HG03159 (cell line): Measurements from ENCODE around the gene FXYD2.

Experiments used
- ATAC-seq: cut with Tn5 transposase; IDR thresholded peaks from one replicate; pipeline ENCODE4 v1.9.1; 2021; ENCODE audit warnings: mild to moderate bottlenecking, moderate library complexity; ENCODE audit not compliant: unreplicated experiment

FXYD2 gene

DNA sequence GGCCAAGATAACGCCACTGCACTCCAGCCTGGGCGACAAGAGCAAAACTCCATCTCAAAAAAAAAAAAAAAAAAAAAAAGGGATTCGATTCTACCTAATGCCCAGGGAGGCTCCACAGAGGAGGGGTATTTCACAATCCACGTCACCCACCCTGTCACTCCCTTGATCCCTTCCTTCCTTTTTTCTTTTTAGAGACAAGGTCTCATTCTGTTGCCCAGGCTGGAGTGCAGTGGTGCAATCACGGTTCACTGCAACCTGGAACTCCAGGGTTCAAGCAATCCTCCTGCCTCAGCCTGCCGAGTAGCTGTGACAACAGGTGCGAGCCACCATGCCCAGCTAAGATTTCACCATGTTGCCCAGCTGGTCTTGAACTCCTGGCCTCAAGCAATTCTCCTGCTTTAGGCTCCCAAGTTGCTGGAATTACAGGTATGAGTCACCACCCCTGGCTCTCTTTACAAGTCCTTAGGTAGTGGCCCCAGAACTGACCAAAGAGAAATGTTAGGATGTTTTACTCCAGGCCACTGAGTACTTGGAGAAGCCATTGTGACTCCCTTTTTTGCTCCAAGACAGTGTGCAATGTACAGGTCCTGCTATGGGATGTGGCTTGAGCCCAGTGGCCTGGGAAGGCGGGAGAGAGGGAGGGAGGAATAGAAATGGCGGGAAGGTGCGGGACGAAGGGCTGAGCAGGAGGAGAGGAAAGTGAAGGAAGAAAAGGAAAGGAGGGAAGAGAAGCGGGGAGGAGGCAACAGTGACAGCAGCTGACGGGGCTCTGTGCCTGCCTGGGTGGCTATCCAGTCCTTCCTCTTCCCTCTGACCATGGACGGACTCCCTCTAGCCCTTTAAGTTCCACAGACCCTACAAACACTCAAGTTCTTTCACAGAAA lies 11.8 kb upstream of the FXYD2 start:
- no peak for ATAC-seq

DNA sequence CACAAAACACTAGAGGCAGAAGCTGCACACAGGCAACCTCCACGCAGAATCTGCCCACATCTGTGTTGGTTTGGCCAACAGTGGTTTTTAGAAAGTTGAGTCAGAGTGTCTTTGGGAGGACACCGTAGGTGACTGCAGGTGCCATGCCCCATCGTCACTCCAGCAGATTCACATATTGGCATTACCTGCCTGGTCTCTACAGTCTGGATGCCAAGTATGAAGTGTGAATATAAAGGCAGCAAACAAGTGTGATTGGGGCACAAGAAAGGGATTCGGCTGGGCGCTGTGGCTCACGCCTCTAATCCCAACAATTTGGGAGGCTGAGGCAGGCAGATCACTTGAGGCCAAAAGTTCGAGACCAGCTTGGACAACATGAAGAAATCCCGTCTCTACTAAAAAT lies 11.0 kb upstream of the FXYD2 start:
- ATAC-seq = no peak

DNA sequence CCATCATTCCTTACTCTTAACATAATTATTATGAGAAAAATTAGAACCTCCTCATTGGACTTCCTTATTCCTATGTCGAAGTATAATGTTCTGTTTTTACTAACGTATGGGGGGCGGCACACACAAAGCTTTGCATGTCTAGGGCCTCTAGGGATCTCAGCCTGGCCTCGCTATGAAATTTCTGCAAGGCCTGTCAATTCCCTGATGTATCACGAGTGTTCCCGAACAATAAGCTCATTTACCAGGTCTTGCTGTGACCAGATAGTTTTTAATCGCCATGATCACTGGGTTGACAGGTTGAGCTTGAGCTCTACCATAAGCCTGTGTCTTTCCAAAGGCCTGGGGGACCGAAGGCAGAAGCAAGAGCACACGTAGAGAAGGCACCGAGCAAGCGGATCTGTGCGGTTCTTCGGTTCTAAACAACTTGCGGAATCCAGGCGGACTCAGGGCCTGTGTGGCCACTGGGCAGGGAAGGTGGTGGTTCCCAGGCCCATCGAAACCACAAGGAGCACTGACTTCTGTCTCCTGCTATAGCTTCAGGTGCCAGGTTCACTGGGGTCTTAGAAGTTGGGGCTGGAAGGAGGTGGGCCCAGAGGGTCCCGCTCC lies 10.4 kb upstream of the FXYD2 start:
- ATAC-seq = no peak

DNA sequence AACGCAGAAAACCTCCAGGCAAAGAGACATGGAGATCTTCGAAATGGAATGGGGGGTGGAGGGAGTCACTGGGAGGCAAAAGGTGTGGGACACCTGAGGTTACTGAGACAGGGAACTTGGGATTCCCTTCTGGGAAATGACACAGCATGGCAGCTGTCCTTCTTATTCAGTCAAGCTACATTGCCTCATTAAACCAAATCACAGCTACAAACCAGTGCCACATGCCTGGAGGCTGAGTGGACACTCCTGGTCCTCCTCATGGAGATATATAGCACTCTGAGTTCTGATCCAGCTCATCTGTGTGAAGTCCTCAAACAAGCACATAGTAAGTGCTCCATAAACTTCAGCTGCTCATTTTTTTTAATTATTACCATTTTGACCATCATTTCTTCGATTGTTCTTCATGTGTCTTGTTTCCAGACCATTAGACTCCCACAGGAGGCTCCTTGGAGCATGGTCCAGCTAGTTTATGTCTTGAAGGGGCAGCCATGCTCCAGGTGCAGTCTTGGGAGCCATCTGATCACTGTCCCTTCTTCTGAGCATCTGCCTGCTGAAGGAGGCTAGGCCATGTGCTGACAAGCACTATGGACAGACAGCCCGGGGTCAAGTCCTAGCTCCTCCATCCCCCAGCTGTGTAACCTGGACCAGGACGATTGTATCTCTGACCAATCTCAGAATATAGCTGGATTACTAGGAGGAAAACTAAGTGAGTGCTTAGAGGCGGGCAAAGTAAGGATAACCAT lies 9.7 kb upstream of the FXYD2 start:
- ATAC-seq = no peak

DNA sequence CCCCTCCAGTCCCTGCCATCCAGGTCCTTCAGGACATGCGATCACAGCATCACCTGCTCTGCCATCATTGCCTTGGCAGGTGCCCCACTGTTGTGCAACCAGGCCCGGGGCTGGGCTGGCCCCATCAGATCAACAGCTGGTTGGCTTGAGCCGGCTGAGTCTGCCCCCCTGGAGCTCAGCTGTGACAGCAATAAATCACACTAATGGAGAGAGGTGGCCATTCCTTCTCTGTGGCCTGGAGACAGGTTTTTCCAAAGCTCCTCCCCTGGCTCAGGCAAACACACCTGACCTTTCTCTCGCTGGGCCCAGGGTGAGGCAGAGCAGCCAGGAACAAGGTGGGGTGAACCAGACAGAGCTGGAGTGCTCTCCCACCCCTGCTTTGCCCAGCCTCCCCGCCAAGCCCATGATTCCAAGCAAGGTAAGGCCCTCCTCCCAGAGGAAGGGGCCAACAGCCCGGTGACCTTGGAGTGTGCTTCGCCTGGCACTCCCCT lies 8.9 kb upstream of the FXYD2 start:
- no peak for ATAC-seq

DNA sequence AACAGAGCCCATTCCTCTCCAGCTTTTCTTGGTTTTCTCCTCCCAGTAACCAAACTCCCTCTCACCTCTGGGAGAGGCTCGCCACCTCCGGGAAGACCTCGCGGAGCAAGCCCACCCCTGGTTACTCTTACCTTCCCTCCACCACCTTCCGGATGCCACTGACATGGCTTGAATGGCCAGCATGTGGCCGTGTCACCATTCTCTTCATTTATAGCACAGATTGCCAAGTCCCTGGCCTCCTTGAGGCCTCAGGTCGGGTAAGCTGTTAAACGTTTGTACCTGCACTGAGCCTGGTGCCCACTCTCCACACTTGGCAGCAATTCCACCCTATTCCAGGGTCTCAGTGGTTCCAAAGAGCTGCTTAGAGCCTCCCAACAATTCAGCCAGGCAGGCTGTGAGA lies 8.0 kb upstream of the FXYD2 start:
- ATAC-seq = no peak

DNA sequence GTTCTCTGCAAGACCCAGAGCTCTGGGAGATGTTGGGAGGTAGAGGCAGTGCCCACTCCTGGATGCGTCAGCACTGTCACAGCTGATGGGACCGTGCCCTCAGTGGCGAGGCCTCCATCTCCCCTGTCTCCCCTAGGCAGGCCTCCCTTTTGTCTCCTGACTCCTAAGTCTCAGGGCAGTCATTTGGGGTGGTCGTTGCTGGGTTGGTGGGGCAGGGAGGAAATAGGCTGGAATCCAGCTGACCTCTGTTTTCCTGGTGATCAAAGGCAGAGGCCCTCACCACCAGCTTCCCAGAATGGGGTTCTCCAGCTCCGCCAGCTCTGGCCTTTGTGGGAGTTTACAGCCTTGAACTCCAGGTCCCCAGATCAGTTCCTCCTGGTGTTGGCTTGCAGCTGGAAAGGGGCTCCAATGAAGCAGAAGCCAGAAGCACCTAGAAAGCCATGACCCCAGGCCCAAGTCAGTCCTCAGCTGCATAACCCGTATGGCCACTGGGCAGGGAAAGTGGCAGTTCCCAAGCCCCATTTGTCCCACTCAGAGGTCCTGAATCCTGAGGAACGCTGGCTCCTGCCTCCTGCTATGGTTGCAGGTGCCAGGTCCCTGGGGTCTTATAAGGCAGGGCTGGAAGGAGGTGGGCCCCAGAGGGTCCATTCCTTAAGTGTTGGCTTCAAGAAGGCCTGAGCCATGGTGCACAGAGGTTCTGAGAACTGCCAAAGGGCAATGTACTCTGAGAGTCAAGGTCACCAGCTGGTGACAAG lies 7.3 kb upstream of the FXYD2 start:
- ATAC-seq = no peak

DNA sequence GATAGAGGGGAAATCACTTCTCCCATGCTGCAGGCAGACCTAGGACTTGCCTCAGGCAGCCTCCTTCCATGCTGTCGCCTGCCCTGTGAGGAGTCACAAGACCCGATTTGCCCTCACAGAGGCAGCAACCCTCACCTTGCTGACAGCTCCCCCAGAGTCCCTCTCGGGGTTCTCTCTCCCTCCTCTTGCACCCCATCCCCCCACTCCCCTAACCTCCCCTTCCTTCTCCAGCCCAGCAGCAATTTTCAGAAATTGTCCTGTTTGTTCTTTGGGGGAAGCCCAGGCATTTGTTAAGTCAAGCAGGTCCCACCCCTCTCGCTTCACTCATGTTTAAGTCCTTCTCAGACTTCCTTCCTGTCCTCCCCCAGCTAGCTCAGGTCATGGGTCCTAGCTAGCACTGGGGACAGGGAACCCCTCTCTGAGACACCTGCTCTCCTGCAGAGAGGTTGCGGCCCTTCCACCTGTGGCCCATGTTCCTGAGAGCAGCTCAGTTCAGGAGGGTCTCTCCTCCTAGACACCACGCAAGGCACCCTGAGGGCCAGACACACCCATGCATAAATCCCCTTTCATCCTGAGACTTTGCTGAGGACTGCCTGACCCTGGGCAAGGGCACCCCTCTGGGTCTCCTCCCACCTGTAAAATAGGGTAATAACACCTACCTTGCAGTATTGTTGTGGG lies 6.3 kb upstream of the FXYD2 start:
- no peak for ATAC-seq

DNA sequence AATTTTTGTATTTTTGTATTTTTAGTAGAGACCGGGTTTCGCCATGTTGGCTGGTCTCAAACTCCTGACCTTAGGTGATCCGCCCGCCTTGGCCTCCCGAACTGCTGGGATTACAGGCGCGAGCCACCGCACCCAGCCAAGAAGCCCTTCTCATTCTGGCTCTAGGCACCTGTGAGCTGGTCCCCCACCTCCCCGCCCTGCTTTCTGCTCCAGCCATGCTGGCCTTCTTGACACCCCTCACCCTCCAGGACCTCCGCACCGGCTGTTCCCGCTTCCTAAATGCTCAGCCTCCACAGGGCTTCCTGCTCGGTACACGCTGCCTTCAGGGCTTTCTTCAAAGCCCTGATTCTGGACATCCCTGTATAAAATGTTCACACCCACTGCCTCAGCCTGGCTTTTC lies 5.5 kb upstream of the FXYD2 start:
- no peak for ATAC-seq

DNA sequence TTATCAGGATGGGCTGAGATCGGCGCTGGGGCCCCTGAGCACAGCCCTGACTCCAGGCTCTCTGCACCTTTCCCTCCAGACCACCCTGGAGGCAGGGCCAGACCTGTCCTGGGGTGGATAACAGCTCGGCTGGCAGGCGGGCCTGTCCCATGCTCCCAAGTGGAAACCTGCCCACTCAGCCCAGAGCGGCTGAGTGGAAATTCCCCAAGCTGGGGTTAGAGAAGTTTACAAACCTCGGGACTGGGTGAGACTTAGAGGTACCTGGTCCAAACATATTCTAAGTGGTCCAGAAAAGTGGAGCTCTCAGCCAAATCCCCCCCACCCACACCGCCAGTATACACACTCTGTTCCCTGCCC lies 4.8 kb upstream of the FXYD2 start:
- ATAC-seq = no peak

DNA sequence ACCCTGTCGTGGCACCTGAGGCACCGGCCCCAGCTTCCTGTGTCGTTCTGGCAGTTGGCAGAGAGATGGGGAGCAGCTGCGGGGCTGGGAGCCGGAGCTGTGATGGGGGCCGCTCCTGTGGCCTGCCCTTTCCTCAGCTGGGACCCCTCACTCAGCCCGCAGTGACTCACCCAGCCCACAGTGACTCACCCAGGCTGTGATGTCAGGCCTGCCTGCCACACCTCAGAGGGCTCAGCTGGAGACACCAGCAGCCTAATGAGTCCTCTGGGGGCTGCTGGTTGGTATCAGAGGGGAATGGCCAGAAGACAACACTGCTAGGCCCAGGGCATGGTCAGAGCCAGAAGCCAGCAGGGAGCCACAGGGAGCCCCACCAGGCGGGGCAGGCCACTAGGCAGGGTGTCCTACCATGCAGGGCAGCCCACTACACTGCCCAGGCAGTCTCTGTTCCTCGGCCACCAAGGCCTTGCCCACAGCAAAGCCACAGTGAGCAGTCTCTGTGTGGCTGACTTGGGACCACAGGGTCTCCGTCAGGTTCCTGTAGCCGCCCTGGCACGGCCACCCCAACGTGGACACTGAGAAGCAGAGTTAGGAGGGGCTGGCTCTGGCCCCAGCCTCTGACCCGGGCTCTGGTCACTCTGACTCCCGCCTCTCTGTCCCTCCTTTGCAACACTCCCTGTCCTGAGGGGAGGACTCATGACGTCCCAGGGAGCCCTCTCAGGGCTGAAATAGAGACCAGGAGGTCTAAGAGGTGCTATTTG lies 4.2 kb upstream of the FXYD2 start:
- ATAC-seq = peak; percentile 63

DNA sequence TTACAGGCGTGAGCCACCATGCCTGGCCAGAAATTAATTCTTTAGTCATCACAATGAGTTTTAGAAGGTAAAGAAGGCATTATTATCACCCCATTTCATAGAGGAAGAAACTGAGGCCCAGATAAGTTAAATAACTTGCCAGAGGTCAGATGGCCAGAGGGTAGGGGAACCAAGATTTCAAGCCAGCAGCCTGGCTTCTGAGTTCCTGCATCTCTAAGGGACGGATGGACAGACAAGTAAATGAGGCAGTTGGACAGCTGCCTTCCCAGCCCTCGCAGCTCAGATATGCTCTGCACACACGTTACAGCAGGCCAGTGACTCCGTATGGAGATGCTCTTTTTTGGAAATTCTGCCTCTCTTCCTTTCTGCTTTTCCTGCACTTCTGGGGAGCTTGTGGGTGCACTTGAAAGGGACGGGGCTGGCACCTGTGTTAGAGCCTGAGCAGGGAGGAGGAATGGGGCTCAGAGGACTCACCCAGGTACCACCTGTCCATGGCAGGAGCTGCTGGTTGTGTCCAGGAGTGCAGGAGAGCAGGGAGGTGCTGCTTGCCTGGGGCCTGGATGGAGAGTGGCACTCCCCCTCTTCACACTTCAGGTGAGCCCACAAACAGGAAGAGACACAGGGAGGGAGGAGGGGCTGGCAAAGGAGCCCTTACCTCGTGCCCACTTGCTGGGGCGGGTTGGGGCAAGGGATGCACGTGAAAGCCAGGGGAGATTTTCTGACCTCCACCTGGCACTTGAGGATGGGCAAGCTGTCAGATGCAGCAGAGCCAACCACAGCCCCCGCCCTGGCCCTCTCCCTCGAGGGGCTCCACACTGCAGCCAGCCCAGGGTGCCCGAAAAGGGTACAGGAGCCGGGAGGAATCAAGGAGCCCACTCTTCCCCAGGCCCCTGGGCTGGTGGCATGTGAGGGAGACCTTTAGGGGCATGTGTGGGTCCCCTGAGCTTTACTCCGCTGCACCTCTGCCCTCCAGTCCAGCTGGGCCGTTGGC lies 3.3 kb upstream of the FXYD2 start:
- no peak for ATAC-seq

DNA sequence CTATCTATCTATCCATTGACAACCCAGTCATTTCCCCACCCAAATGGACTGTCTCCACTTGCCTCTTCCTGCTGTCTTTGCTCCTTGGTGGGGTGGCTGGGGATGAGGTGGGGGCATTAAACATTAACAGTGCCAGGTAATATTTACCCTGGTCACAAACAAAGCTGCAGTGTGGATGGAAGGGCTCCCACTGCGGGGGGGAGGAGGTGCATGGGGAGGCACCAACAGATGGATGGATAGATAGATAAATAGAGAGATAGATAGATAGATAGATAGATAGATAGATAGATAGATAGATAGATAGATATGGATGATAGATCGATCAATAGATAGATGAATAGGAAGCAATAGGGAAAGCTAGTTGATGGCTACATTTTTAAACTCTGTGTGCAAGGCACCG lies 2.3 kb upstream of the FXYD2 start:
- no peak for ATAC-seq

DNA sequence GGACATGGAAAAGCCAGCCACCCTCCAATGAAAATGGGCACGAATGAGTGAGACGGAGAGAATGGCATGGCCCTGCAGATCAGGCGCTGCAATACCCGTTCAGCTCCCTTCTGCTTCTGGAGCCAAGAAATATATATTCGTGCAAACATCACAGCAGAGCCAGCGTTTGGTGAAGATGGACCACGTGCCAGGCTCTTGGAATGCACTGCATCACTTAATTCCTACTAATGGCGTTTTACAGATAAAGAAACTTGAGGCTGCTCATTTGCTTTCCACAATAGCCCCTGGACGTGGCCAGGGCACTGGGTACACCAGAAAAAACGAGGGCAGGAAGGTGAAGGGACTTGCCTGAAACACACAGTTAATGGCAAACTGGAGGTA lies 1.6 kb upstream of the FXYD2 start:
- ATAC-seq = no peak

DNA sequence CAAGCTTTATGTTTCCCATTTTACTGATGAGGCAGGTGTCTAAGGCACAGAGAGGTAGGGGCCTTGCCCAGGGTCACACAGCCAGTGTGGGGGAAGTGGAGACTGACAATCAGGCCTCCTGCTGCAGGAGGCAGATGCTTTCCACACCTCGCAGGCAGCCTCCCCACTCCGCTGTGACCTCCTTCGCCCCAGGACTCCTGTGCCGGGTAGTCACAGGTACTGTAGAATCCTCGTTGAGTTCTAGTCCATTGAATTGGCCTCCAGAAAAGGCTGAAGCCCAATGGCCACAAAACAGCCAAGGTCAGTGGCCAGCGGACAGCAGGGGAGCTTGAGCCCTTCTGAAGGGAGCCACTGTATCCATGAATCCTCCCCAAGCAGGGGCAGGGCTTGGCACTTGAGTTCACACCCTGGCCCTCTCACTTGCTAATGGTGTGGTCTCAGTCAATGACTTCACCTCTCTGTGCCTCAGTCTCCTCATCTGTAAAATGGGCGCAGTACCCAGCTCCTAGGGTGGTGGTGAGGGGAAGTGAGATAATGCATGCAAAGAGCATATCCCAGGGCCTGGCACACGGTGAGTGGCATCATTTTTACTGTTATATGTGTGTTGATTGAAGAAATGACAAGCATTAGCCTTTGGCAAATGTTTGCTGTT lies 1.1 kb upstream of the FXYD2 start:
- no peak for ATAC-seq

DNA sequence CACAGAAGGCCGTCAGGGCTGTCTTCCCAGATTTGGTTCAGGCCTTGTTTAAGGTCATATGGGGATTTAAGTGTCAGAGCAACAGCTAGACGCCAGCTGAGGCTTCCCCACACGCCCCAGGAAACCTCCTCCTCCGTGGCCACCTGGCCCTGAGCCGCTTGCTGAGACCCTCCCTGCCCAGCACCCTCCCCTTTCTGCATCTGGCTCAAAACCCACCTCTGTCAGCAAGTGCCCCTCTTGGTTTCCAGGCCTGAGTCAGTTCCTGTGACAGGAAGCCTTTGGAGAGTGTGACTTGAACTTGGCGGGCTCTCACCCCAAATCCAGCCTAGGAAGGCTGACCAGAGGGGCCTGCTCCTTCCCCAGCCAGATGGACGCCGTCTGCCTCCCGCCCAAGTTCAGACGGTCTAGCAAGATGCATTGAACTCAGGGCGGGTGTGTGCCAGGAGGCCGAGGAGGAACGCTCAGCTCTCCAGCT lies 561 bp downstream of the FXYD2 start:
- no peak for ATAC-seq

DNA sequence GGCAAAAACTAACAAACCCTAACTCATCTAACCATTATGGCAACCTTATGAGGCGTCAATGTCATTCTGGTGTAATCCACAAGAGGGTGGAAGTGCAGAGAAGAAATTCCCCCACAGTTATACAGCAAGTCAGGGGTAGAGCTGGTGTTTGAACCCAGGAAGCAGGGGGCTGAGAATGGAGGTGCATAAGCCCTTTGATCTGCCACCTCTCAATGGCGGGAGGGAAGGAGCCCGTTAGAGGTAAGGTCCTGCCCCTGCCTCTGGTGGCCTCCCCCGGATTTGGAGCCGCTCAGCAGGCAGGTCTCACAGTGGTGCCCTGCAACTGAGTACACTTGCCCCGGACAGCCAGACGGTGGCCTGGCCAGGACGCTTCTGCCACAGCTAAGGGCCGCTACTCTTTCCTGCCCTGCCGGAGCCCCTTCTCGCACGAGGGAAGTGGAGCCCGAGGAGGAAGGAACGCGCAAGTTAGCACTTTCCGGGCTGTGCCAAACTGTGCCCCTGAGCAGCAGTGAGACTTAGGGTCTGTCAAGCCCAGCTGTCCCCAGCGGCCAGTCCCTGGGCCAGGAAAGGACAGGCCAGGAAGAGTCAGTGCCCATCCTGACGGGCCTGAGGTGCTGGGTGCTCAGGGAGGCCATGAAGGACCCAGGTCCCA lies 1.1 kb downstream of the FXYD2 start:
- ATAC-seq = no peak
